ENCODE measurements around the gene SHISA9.

- TF ChIP-seq CTCF (IDR thresholded peaks at IDR 0.05) (no peak), POLR2A (IDR thresholded peaks at IDR 0.05) (no peak)
Observed at GRCh38 chr16:13223666-13224065, 322.3 kb downstream of the SHISA9 start.
